ENCODE results near the gene RPRD2.
"Not testable (repeated sequence)": the region's sequence is repeated elsewhere in the genome, so short reads cannot be mapped to it uniquely, and the experiment has no call there.

The RPRD2 gene

DNA sequence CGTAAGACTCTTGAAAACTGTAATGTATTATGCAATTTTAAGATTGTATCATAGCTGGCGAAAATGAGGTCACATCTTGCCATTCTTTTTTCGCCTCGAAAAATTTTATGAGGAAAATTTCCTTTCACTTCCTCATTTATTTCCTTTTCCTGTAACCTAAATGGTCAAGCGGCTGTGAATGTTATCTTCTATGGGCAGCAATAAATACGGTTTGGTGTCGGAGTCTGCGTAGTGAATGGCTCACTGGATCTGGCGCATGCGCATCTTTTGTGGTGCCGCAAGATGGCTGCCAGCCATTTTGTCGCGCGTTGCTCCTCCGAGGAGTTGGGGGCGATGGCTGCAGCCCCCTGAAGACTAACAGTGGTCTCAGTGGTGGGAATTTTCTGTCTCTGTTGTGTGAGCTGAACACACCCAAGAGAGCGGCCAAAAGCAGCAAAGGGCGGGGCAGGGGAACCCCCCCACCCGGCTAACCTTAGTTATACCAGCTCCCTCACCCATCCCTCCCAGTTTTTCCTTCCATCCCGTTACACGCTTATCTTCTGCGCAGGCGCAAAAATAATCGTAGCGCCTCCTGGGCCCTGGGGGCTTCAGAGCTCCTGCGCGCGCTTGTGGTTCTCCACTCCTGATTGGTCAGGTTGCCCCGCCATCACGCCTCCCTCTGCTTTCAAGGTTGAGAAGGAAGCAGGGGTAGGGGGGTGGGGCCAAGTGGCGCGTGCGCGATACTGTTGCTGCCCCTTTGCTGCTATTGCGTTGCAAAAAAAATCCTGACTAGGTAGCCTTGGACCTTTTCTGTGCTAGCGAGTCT is at the start of gene RPRD2:
RPRD2 (plus strand) TSS at position 722 of the 805 bp plus-strand sequence. CDS start 568 bp downstream, outside the sequence.
- H3K4me3 Mint-ChIP-seq: peak within 1 kb of the TSS; percentile 91

GRCh38 chr1:150314691-150315090 is 49.3 kb upstream of the RPRD2 start:
- not testable (repeated sequence) for H3K36me3 Mint-ChIP-seq (ENCODE audit: low read depth); ATAC-seq; H3K27me3 Mint-ChIP-seq; H3K4me3 Mint-ChIP-seq; H3K27ac Mint-ChIP-seq; DNase-seq; H3K4me1 Mint-ChIP-seq; H3K9me3 Mint-ChIP-seq

More for the DNA sequence above, at the start of gene RPRD2:
- Mint-ChIP-seq H3K27ac (peak within 1 kb of the TSS; percentile 94), H3K36me3 (ENCODE audit: low read depth) (peaks cover 13% of the 10 kb centered on the region), H3K4me1 (peaks cover 31% of the 10 kb centered on the region), H3K27me3 (peaks cover 6% of the 10 kb centered on the region), H3K9me3 (no peaks in the 10 kb centered on the region)
- DNase-seq (peak; percentile 98), ATAC-seq (peak; percentile 94)

DNA sequence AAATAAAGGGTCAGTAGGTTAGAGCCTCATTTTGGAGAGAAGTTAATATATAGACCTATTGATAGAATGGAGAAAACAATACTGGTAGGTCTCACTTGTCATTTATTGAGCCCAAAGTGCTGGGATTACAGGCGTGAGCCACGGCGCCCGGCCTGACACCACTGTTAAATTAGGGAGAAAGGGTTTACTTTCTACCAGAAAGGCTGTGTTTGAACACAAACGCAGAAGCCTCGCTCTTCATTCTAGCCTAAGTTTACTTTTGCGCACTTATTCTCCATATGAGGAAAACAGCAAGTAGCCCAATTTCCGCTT is 43.3 kb upstream of the RPRD2 start:
- H3K27me3 Mint-ChIP-seq: peaks cover 3% of the 10 kb centered on the region
- peaks cover 19% of the 10 kb centered on the region for H3K36me3 Mint-ChIP-seq (ENCODE audit: low read depth)
- no peaks in the 10 kb centered on the region for H3K9me3 Mint-ChIP-seq
- peak overlapping the region; percentile 98 for H3K4me3 Mint-ChIP-seq
- H3K4me1 Mint-ChIP-seq: peaks cover 29% of the 10 kb centered on the region
- H3K27ac Mint-ChIP-seq: peak overlapping the region; percentile 96
- peak; percentile 9 for DNase-seq
- no peak for ATAC-seq

GRCh38 chr1:150321826-150322166 is 42.2 kb upstream of the RPRD2 start:
- Mint-ChIP-seq H3K4me3 (peak overlapping the region; percentile 98), H3K27ac (peak overlapping the region; percentile 96), H3K36me3 (ENCODE audit: low read depth) (peaks cover 30% of the 10 kb centered on the region), H3K4me1 (peaks cover 33% of the 10 kb centered on the region), H3K27me3 (peaks cover 3% of the 10 kb centered on the region), H3K9me3 (no peaks in the 10 kb centered on the region)
- ATAC-seq (no peak), DNase-seq (no peak)

DNA sequence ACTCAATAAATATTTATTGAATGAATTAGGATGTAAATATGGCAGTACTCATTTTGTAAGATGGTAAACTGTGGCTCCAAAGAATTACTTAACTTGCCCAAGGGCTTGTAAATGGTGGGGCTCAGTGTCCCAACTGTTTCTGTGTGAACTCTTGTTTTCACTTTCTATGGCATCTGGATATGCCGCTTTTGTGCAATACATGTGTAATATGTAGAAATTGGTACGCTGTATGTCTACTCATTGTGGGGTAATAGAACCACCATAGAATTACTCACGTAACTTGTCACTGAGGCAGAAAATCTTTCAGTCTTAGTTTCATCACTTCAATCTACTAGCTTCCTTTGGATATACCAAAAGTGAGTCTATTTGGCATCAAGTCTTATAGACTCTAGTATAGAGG is 41.6 kb upstream of the RPRD2 start:
- Mint-ChIP-seq H3K4me3 (peak overlapping the region; percentile 98), H3K9me3 (no peaks in the 10 kb centered on the region), H3K4me1 (peaks cover 33% of the 10 kb centered on the region), H3K27ac (peak overlapping the region; percentile 96), H3K36me3 (ENCODE audit: low read depth) (peaks cover 32% of the 10 kb centered on the region), H3K27me3 (peaks cover 3% of the 10 kb centered on the region)
- DNase-seq (no peak), ATAC-seq (peak; percentile 40)

GRCh38 chr1:150332651-150333290 is 31.2 kb upstream of the RPRD2 start:
- DNase-seq (no peak), ATAC-seq (no peak)
- no peak overlapping the region for H3K4me3 Mint-ChIP-seq
- H3K36me3 Mint-ChIP-seq (ENCODE audit: low read depth): peaks cover 55% of the 10 kb centered on the region
- H3K4me1 Mint-ChIP-seq: no peaks in the 10 kb centered on the region
- H3K27me3 Mint-ChIP-seq: no peaks in the 10 kb centered on the region
- peak overlapping the region; percentile 2 for H3K27ac Mint-ChIP-seq
- H3K9me3 Mint-ChIP-seq: no peaks in the 10 kb centered on the region

DNA sequence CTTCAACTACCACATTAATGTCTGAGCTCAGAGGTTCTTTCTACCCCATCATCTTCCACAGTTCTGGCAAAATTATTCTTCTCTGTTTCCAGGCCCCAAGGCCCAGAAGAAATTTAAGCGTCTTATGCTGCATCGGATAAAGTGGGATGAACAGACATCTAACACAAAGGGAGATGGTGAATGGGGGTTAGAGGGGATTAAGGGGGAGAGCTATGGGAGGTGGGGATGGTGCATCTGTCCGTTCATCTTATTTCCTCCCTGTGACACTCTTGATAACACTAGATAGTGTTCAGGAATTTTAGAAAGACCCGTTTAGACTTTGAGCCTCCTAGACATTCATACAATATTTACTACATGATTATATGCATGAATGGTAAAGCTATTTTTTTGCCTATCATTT is 17.6 kb upstream of the RPRD2 start:
- Mint-ChIP-seq H3K4me1 (no peaks in the 10 kb centered on the region), H3K4me3 (no peak overlapping the region), H3K27me3 (no peaks in the 10 kb centered on the region), H3K27ac (no peak overlapping the region), H3K9me3 (no peaks in the 10 kb centered on the region), H3K36me3 (ENCODE audit: low read depth) (peaks cover 46% of the 10 kb centered on the region)
- ATAC-seq (no peak), DNase-seq (no peak)

- Mint-ChIP-seq H3K27me3 (no peaks in the 10 kb centered on the region), H3K27ac (no peak overlapping the region), H3K9me3 (no peaks in the 10 kb centered on the region), H3K4me3 (no peak overlapping the region), H3K4me1 (no peaks in the 10 kb centered on the region), H3K36me3 (ENCODE audit: low read depth) (peaks cover 38% of the 10 kb centered on the region)
- no peak for ATAC-seq
- DNase-seq: no peak
Observed at GRCh38 chr1:150352866-150353265, 11.1 kb upstream of the RPRD2 start.

GRCh38 chr1:150362721-150363425 is 1.1 kb upstream of the RPRD2 start:
- DNase-seq (no peak), ATAC-seq (no peak)
- H3K4me3 Mint-ChIP-seq: peak overlapping the region; percentile 91
- peaks cover 12% of the 10 kb centered on the region for H3K36me3 Mint-ChIP-seq (ENCODE audit: low read depth)
- no peaks in the 10 kb centered on the region for H3K9me3 Mint-ChIP-seq
- peaks cover 29% of the 10 kb centered on the region for H3K4me1 Mint-ChIP-seq
- H3K27me3 Mint-ChIP-seq: peaks cover 6% of the 10 kb centered on the region
- peak overlapping the region; percentile 94 for H3K27ac Mint-ChIP-seq

DNA sequence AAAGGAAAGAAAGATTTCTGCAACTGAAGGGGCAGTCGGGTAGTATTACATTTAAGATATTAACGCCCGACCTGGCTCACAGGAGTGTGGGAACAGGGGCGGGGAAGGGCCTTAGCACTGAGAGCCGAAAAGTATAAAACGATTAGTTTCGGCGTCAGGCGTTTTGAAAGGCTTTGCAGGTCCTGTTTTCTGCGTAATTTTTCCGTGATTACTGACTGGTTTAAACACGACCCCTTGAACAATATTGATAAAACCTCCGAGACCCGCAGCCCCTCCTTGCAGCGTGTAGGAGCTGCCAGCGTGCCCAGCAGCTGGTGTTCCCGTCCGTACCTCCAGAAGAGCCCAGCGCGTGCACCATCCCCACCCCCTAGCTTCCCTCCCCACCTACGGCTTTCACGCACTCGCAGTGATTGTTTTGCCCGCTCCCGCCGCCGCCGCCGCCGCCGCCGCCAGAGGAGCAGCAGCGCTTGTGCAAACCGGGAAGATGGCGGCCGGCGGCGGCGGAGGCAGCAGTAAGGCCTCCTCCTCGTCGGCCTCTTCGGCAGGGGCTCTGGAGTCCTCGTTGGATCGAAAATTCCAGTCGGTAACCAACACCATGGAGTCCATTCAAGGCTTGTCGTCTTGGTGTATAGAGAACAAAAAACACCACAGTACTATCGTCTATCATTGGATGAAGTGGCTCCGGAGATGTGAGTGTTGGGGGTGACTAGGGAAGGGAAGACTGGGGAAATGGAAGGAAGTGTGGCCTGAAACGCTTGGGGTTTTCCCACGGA is 470 bp downstream of the RPRD2 start:
- H3K4me3 Mint-ChIP-seq: peak overlapping the region; percentile 91
- H3K9me3 Mint-ChIP-seq: no peaks in the 10 kb centered on the region
- H3K27ac Mint-ChIP-seq: peak overlapping the region; percentile 94
- ATAC-seq: peak; percentile 48
- H3K27me3 Mint-ChIP-seq: peaks cover 6% of the 10 kb centered on the region
- H3K4me1 Mint-ChIP-seq: peaks cover 37% of the 10 kb centered on the region
- H3K36me3 Mint-ChIP-seq (ENCODE audit: low read depth): peaks cover 13% of the 10 kb centered on the region
- DNase-seq: peak; percentile 79

DNA sequence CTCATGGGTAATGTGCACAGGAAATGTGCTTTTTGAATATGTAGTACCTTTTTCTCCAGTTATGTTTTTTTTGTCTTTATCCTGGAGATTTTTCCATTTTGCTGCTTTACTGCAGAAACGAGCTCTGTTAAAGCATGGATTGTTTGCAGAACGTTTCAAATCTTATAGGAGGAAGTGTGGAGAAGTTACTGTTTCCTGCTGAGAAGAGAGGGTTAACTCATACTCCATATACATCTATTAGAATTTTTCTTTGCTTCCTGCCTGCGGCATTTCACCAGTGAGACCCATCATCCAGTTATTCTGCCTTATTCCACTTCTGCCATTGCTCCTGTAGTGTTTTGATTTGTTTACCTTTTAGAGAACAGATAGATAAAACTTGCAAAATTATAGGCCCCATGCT is 2.0 kb downstream of the RPRD2 start:
- Mint-ChIP-seq H3K4me3 (peak overlapping the region; percentile 91), H3K36me3 (ENCODE audit: low read depth) (peaks cover 15% of the 10 kb centered on the region), H3K27me3 (peaks cover 6% of the 10 kb centered on the region), H3K27ac (peak overlapping the region; percentile 94), H3K4me1 (peaks cover 46% of the 10 kb centered on the region), H3K9me3 (no peaks in the 10 kb centered on the region)
- no peak for ATAC-seq
- no peak for DNase-seq

- no peak for DNase-seq
- no peak for ATAC-seq
- H3K4me1 Mint-ChIP-seq: peaks cover 53% of the 10 kb centered on the region
- H3K27me3 Mint-ChIP-seq: peaks cover 6% of the 10 kb centered on the region
- H3K27ac Mint-ChIP-seq: peak overlapping the region; percentile 94
- H3K4me3 Mint-ChIP-seq: peak overlapping the region; percentile 91
- H3K36me3 Mint-ChIP-seq (ENCODE audit: low read depth): peaks cover 17% of the 10 kb centered on the region
- no peaks in the 10 kb centered on the region for H3K9me3 Mint-ChIP-seq
Observed at GRCh38 chr1:150366416-150367296, 2.7 kb downstream of the RPRD2 start.

DNA sequence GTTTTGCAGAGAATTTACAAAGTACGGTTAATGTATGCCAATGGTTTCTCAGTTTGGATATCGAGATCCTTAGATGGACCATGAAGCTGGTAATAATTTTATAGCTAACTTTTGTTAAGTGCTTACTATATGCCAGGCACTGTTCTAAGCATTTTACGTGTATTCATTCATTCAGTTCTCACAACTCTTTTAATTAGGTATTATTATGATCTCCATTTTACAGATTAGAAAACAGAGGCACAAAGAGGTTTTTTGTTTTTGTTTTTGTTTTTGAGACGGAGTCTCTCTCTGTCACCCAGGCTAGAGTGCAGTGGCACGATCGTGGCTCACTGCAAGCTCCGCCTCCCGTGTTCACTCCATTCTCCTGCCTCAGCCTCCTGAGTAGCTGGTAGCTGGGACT is 7.2 kb downstream of the RPRD2 start:
- no peaks in the 10 kb centered on the region for H3K27me3 Mint-ChIP-seq
- peaks cover 75% of the 10 kb centered on the region for H3K4me1 Mint-ChIP-seq
- ATAC-seq: no peak
- H3K27ac Mint-ChIP-seq: peak overlapping the region; percentile 41
- peaks cover 10% of the 10 kb centered on the region for H3K36me3 Mint-ChIP-seq (ENCODE audit: low read depth)
- no peaks in the 10 kb centered on the region for H3K9me3 Mint-ChIP-seq
- no peak for DNase-seq
- H3K4me3 Mint-ChIP-seq: peak overlapping the region; percentile 34

Data from activated naive CD8-positive, alpha-beta T cell treated with anti-CD3 and anti-CD28 coated beads, Interleukin-2, amount 50 U/mL, for 24 hours (primary cell).